NCI-H82 treated with DMSO at 0.1 percent for 48 hours (cell line): Measurements from ENCODE around the gene EIF4E1B.

ENCODE experiments used
- DNase-seq: peaks from one replicate; lab custom pipeline; 2025; ENCODE audit not compliant: unreplicated experiment; lab: John Stamatoyannopoulos, UW

The EIF4E1B gene

DNA sequence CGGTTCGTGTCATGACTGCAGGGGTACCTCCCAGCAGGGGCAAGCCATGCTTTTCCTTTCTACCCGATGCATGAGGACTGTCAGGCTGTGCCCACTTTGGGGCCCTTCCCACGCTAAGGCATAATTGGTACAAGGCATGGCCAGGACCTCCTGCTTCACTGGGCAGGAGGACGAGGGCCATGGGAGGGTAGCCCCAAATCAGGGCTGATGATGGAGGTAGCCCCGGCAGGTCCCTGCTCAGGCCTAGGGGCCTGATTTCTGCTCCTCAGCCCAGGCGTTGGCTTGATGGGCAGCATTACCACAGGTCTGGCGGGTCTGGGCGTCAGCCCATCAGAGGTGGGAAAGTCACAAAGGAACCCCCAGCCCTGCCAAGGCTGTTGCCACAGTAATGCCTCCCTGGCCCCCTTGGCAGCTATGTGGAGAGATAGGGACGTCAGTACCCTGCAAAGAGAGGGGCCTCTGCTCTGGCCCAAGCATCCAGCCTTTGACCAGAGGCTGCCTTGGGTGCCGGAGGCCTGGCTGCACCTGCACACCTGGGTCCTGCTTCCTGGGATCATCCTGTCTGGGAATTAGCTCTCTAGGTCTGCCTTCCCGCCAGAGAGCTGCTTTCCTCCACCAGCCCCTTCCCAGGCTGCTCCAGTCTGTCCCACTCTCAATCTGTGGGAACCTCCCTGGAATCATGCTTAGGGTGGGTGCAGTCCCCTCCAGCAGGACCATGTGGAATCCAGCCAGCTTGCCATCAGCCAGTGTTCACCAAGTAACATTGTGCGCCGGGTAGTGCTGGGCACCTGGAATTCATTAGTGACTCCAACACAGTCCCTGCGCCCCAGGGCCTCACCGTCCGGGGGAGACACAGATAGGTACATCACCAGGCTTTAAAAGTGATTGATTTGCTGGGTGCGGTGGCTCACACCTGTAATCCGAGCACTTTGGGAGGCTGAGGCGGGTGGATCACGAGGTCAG lies 32.2 kb downstream of the EIF4E1B start:
- DNase-seq: no peak

- no peak for DNase-seq
These were observed 33.1 kb downstream of the EIF4E1B start for GRCh38 chr5:176663566-176663965.

DNA sequence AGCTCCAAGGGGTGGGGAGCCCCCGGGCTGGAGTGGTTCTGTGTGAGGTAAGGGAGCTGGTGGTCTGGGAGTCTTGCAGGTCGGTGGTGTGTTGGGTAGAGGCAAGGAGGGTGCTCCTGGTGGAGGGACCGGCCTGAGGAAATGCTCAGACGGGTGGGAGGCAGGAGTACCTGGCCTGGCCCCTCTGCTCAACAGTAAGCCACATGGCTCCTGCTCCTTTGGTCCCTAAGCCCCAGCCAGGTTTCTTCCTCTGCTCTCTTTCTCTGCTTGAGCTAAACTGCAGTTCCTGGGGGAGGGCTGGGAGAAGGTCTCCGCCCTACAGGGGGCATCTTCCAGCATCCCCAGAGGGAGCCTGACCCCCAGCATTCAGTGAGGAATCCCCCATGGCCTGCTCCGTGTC lies 34.0 kb downstream of the EIF4E1B start:
- DNase-seq: no peak

DNA sequence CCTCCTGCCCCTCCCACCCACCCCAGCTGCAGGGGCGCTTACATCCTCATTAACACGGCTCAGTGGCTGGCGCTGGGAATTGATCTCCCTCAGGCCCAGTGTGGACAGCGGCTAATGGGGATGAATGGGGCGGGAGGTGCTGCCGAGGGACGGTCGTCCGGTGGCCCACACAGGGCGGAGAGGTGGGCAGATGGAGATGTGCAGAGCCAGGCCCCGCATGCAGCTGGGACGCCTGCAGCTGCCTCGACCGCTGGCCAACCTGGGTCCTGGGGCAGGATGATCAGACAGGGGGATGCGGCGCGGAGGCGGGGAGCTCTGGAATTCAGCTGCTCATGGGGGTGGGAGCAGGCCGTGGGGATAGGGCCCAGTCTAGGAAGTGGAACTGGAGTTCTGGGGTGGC lies 34.4 kb downstream of the EIF4E1B start:
- DNase-seq: no peak

- DNase-seq: no peak
These were observed 35.0 kb downstream of the EIF4E1B start for GRCh38 chr5:176665517-176665916.

- no peak for DNase-seq
These were observed 37.2 kb downstream of the EIF4E1B start for GRCh38 chr5:176667637-176668036.

DNA sequence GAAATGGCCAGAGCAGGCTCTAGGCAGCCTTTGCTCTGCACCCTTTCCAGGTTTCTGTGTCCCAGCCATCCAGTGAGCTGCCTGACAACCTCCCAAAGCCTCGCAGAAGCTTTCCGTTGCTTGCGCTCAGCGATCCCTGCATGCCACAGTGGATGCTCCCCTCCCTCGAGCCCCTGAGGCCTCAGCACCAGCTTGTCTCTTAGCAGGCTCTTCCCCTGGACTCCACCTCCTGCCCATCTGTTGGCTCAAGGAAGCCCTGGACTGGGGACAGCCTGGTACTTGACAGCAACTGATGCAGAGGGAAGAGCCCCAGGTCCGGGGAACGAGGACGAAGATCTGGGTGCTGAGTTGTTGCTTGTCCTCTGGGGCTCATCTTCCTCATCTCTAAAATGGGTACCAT lies 40.0 kb downstream of the EIF4E1B start:
- DNase-seq: peak; percentile 6

DNA sequence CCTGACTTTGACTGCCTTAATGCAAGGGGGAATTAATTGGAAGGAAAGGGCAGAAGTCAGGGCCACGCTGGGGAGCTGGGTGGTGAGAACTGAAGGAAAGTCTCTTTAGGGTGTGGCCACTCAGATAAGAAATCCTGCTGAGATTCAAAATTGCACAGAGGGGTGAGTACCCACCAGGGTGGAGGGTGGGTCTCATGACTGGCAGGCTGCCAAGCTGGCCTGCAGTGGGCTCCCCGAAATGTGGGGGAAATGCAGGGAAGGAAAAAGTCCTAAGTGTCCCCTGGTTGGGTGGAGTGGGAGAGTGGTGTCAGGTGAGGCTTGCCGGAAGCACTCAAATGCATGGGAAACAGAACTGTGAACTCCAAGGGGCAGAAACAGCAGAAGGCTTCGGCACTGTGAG lies 40.9 kb downstream of the EIF4E1B start:
- DNase-seq: no peak

DNA sequence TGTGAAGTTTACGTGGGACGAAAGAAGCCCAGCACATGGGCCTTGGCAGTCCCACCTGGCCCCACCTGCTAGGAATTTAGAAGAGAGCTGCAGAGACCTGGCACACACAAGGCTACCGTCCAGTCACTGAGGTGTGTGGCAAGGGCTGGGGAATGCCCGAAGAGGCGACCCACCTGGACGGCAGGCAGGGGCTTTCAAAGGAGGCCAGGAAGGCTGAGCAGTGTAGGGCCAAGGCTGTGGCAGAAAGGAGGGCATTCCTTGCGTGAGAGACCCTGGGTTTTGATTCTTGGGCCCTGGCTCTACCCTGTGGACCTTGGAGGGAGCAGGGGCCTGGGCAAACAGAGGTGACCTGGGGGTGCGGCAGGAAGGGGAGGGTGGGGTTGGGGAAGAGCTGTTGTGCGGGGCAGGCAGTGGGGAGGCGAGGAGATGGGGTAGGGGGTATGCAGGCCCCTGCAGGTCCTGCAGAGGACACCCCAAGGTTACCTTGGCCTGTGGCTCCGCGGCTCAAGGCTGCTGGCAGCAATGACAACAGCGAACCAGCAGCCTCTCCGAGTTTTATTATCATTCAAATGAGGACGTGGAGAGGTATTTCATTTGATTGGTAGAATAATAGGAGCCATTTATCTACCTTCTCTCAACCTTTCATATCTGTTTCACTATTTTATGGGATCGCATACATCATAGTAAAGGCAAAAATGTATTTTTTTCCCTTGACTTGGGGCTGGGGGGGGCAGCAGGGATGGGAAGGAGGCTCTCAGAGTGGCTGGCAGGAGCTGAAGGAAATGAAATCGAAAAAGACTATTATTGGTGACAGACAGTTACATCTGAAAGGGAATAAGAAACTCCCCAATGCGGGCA lies 41.6 kb downstream of the EIF4E1B start:
- no peak for DNase-seq

DNA sequence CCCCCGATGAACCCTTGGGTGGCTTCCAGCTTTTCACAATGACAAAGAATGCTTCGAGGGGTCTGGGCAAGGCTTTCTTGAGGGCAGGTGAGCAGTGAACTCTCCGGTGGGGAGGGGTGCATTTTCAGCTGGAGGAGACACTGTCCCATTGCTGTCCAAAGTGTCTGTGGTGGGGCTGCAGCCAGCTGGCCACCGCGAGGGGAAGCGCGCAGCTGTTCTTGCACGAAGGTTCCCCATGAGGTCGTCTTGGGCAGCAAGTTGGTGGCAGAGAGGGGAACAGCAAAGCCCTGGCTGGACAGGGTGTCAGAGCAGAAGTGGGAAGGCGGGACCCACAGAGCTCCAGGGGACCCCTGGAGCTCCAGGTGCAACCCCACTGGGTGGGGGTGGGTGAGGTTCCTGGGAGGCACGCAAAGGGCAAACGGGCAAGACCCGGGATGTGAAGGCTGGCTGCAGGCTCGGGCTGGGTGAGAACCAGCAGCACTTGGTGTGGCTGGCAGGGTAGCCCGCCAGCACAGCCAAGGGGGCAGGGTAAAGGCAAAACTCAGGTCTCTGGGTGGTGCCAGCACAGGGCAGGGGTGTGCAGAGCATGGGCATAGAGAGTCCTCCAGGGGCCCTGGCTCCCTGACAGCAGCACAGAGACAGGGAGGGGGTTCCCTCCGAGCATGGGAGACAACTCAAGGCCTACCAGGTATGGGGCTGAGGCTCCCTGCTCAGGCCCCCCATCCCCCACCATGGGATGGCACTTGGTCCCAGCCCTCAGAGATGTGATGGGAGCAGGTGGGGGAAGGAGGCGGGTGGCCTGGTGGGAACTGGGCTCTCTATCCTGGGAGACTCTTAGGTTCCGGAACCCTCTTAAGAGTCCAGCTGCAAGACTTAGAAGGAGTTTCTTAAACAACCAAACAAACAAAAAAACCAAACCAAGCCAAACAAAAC lies 43.4 kb downstream of the EIF4E1B start:
- no peak for DNase-seq

GRCh38 chr5:176674799-176675198 lies 44.3 kb downstream of the EIF4E1B start:
- no peak for DNase-seq

- no peak for DNase-seq
These were observed 45.3 kb downstream of the EIF4E1B start for GRCh38 chr5:176675676-176676360.

GRCh38 chr5:176676361-176676824 lies 45.9 kb downstream of the EIF4E1B start:
- DNase-seq: peak; percentile 8

DNA sequence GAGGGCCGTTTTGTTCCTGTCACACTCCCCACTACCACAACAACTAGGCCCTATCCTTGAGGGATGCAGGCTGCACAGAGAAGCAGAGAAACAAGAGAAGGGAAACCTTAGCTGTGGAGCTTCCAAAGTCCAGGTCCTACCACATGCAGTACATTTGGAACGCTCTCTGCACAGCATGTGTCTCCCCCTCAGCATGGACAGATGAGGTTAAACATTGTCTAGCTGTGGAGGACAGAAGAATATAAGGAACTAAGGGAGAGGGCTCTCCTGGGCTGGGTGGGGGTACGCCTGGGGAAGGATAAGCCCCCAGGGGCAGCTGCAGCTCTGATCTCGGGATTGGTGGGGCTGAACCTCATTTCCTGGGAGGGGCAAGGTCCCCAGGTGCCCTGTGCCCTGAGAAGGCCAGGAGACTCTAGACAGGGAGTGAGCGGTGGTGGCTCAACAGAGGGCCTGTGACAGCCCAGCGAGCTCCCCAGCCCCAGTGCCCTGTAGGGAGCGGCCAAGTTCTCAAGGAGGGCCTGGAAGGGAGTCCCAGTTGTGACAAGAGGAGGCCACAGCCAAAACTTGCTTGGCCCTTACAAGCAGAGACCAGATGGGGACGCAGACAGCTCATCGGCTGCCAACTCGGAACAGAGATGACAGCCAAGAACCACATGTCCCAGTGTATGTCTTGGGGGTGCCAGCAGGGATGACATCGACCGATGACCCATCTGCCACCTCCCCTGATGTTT lies 46.9 kb downstream of the EIF4E1B start:
- no peak for DNase-seq

GRCh38 chr5:176678584-176678983 lies 48.1 kb downstream of the EIF4E1B start:
- no peak for DNase-seq

DNA sequence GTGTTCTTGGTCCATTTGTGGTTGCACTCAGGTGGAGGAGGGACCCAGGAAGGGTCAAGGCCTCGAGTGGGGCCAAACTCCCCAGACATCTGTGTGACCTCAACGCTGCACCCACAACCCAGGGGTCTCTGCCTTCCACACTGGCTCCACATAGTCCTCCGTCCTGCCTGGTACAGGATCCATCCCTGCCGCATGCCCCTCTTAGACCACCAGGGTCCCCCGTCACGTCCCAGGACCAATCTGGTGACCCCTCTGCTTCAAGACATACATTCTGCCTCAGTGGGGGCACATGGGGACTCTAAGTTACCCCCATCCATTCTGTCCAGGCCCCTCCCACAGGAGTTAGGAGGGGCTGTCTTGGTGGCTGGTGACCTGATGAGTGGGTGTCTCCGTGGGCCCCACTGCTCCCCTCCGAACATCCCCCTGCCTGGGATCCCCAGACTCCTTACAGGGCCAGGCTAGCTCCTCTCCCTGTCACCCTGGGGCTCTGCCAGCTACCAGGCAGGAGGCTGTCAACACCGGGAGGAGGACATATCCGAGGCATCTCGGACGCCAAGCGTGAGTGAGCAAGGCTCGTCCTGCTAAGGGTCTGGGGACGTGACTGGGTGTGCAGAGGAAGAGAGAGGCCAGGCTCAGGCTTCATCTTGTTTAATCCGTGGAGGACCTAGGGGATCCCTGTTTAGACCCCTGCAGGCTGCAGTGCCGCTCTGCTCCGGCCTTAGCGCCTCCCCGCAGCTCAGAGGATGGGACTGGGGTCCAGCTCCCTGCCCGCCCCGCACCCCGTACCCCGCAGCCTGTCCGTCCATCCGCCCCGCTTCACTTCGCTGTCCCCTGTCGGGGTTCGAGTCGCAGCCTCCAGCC lies 49.1 kb downstream of the EIF4E1B start:
- DNase-seq: no peak

GRCh38 chr5:176680226-176680563 lies 49.7 kb downstream of the EIF4E1B start:
- no peak for DNase-seq

DNA sequence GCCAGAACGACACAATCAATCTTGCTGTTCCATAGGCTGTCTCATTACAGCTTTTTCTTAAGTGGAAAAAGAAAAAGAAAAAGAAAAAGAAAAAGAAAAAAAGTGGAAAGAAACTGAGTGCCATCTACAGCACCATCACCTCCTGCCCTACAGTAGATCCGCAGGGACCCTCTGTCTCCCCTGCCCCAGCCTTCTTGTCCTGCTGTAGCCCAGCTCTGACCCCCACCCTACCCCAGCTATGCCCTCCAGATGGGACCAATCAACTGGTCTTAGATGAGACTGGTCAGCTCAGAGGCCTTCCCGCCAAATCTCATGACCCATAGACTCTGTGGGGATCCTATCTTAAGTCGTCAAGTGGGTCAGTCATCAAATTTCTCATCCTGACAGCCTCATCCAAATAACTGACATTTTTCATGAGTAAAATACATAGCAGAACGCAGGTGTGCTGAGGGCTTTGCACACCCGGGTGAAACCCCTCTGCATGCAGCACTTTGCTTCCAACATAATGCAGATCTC lies 51.6 kb downstream of the EIF4E1B start:
- DNase-seq: no peak
